Brain microvascular endothelial cell (primary cell): ENCODE results near the gene CRMP1.

Experiments
- DNase-seq: peaks from one replicate; pipeline ENCODE4 v3.0.0-alpha.2; 2020
- H3K27ac ChIP-seq: fragments of 250-450 bp; sonication (Bioruptor Pico); 2 replicates; pipeline ENCODE4 v1.5.1; 2020; ENCODE audit warnings: mild to moderate bottlenecking, moderate library complexity
- H3K27me3 ChIP-seq: fragments of 250-450 bp; sonication (Bioruptor Pico); replicated peaks from 2 replicates; pipeline ENCODE4 v1.5.1; 2020; ENCODE audit warnings: mild to moderate bottlenecking
- H3K36me3 ChIP-seq: fragments of 250-450 bp; sonication (Bioruptor Pico); replicated peaks from 2 replicates; pipeline ENCODE4 v1.5.1; 2020; ENCODE audit warnings: mild to moderate bottlenecking
- H3K4me3 ChIP-seq: 2 replicates; pipeline ENCODE4 v1.5.1; 2011; ENCODE audit warnings: low read depth, mild to moderate bottlenecking, control low read depth, low read length, moderate library complexity
- CTCF ChIP-seq: IDR thresholded peaks from 2 replicates; pipeline ENCODE4 v1.5.1; 2011; ENCODE audit warnings: low read depth, mild to moderate bottlenecking, moderate library complexity, low read length, control low read depth, inconsistent platforms; ENCODE audit errors: missing control alignments
- in situ Hi-C: cut with HindIII; loops from 2 replicates; pipeline ENCODE4 v1.10.0; 2017; ENCODE audit warnings: low sequenced_read_pairs, low pct_ligation_motif_present

CRMP1 gene

DNA sequence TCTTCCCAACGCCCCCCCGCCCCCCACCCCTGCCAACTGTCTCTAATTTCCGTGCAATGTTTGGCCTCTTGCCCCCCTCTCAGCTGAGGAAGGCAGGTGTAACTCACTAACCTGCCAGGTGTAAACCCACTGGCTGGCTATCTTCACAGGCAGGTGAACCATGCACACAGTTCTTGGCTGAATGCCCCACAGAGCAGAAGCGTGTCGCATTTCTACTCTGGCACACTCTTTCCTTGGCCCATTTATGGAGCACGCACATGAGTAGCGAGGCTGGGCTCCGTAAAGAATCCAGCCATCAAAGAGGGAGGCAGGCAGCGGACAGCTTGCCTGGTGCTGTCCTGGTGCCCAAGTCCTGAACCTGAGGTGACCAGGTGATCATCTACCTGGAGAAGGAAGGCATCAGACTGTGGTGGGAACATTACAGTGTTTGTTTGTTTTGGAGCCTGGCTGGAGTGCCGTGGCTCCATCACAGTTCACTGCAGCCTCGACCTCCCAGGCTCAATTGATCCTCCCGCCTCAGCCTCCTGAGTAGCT lies 39.2 kb upstream of the CRMP1 start:
- H3K4me3 ChIP-seq, result no peak overlapping the region
- DNase-seq, result no peak
- no peak overlapping the region for H3K27ac ChIP-seq
- H3K27me3 ChIP-seq, result no peaks in the 10 kb centered on the region
- no peaks in the 10 kb centered on the region for H3K36me3 ChIP-seq
- TF ChIP-seq CTCF, result no peak
- in situ Hi-C loops, result no loop called here

GRCh38 chr4:5931526-5931925 lies 38.6 kb upstream of the CRMP1 start:
- in situ Hi-C loops, result no loop called here
- no peak for TF ChIP-seq CTCF
- H3K4me3 ChIP-seq, result no peak overlapping the region
- no peak for DNase-seq
- H3K27me3 ChIP-seq, result no peaks in the 10 kb centered on the region
- H3K27ac ChIP-seq, result no peak overlapping the region
- no peaks in the 10 kb centered on the region for H3K36me3 ChIP-seq

GRCh38 chr4:5930876-5931275 lies 38.0 kb upstream of the CRMP1 start:
- no peaks in the 10 kb centered on the region for H3K27me3 ChIP-seq

GRCh38 chr4:5930456-5930855 lies 37.6 kb upstream of the CRMP1 start:
- H3K36me3 ChIP-seq, result no peaks in the 10 kb centered on the region

More at GRCh38 chr4:5930876-5931275, 38.0 kb upstream of the CRMP1 start:
- Histone ChIP-seq H3K4me3 (no peak overlapping the region), H3K36me3 (no peaks in the 10 kb centered on the region), H3K27ac (no peak overlapping the region)
- in situ Hi-C loops, result no loop called here
- TF ChIP-seq CTCF, result no peak
- no peak for DNase-seq

GRCh38 chr4:5928844-5929420 lies 36.0 kb upstream of the CRMP1 start:
- no peak overlapping the region for H3K4me3 ChIP-seq
- no peak for DNase-seq
- no peaks in the 10 kb centered on the region for H3K27me3 ChIP-seq
- no peak for TF ChIP-seq CTCF
- in situ Hi-C loops, result no loop called here
- H3K36me3 ChIP-seq, result no peaks in the 10 kb centered on the region
- H3K27ac ChIP-seq, result no peak overlapping the region

More at GRCh38 chr4:5930456-5930855, 37.6 kb upstream of the CRMP1 start:
- no peak for DNase-seq
- Histone ChIP-seq H3K27ac (no peak overlapping the region), H3K27me3 (no peaks in the 10 kb centered on the region), H3K4me3 (no peak overlapping the region)
- in situ Hi-C loops, result no loop called here
- TF ChIP-seq CTCF, result no peak

GRCh38 chr4:5928274-5928673 lies 35.4 kb upstream of the CRMP1 start:
- in situ Hi-C loops, result no loop called here
- DNase-seq, result no peak
- Histone ChIP-seq H3K36me3 (no peaks in the 10 kb centered on the region), H3K27me3 (no peaks in the 10 kb centered on the region), H3K27ac (no peak overlapping the region), H3K4me3 (no peak overlapping the region)
- TF ChIP-seq CTCF, result no peak
